GM21515 (cell line): ENCODE data around the gene RCBTB1.
"Not testable (repeated sequence)": the region's sequence is repeated elsewhere in the genome, so short reads cannot be mapped to it uniquely, and the experiment has no call there.

Experiments
- ATAC-seq: cut with Tn5 transposase; IDR thresholded peaks from one replicate; pipeline ENCODE4 v1.9.1; 2021; ENCODE audit not compliant: unreplicated experiment

The RCBTB1 gene

DNA sequence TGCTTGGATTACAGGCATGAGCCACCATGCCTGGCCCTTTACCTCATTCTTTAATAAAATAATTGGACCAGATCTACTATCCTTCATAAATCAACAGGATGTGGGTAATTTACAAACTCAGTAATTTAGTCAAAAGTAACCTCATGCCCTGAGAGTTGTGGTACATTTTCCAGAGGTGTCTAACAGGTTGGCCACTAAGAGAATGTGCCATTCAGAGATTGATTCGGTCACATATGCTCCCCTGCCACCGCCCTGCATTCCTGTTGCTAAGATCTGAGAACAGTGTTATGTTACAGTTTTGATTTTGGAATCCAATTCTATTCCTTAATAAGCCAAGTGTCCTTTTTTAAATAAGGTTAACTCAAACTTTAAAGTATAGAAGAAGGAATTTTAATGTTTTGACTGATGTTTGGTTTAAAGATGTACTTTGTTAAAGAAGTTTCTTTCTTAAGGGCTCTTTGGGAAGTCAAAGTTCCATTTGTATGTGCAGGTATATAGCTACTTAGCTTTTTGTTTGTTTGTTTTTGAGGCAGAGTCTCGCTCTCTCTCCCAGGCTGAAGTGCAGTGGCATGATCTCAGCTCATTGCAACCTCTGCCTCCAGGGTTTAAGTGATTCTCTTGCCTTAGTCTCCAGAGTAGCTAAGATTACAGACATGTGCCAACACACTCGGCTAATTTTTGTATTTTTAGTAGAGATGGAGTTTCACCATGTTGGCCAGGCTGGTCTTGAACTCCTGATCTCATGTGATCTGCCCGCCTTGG lies 60.4 kb downstream of the RCBTB1 start:
- ATAC-seq, result no peak

DNA sequence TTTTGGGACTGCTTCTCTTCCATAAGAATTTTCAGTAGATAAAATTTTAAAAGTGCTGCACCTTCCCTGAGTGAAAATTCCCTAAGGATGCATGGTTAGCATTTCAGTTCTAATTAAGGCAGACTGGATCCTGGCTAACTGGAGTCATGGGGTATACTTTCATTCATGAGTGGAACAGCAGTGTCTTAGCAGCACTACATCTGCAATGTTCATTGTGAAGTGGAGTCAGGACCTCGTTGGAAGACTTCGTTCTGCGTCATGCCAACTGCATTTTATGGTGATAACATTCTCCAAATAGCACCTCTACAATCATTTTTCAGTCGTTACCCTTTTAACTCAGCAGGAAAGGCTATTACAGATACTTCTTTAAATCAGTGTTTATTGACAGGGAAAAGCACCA lies 64.1 kb downstream of the RCBTB1 start:
- ATAC-seq, result no peak

DNA sequence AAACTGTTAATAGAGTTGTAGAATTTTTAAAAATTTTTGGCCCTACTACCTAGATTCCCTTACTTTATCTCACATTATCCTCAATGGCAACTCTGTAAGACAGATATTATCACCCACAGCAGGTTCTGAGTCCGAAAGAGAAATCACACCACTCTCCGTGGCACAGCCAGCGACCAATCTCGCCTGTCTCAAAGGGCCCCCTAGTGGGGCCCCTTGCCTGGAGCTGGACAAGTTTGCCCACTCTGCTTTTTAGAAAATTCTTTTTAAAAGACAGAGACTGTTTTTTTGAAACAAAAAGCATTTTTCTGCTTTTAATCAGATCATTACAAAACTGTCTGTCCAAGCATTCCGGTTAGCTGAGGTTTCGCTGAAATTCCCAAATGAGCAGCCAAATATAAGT lies 67.9 kb downstream of the RCBTB1 start:
- ATAC-seq, result no peak

DNA sequence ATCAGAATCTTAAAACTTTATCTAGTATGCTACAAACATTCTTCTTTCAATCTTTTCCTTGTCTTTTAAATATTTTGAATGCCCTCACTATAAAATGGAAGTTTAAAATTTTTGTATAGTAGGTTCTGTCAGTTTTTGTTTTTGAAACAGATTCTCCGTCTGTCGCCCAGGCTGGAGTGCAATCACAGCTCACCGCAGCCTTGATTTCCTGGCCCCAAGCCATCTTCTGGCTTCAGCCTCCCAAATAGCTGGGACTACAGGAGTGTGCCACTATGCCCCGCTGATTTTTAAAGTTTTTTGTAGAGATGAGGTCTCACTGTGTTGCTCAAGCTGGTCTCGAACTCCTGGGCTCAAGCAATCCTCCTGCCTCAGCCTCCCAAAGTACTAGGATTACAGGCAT lies 68.9 kb downstream of the RCBTB1 start:
- no peak for ATAC-seq

DNA sequence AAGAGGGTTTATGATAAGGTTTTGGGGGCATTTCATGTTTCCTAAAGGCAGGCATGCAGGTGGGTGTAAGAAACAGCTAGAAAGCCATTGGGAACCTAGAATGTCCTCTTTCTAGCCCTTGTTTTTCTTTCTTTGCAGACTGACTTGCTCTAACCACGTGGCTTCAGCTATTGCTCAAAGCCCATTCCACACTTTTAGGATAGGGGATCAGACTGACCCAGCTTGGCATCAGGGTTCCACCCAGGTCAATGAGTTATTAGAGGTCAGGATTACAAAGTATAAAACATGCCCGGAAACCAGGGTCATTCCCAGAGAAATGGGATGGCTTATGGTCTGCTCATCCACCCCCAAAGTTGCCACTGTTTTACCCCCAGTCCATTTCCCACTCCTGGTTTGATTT lies 72.8 kb downstream of the RCBTB1 start:
- no peak for ATAC-seq

DNA sequence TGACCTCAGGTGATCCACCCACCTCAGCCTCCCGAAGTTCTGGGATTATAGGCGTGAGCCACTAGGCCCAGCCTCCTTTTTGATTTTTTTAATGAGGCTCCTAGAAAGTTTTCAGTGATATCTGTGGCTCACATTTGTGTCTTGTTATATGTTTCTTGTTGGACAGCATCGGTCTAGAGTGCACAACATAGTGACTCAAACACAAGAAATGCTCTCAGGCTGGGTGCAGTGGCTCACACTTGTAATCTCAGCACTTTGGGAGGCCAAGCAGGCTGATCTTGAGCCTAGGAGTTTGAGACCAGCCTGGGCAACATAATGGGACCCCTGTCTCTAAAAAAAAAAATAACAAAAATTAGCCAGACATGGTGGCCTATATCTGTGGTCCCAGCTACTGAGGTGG lies 81.4 kb downstream of the RCBTB1 start:
- no peak for ATAC-seq

DNA sequence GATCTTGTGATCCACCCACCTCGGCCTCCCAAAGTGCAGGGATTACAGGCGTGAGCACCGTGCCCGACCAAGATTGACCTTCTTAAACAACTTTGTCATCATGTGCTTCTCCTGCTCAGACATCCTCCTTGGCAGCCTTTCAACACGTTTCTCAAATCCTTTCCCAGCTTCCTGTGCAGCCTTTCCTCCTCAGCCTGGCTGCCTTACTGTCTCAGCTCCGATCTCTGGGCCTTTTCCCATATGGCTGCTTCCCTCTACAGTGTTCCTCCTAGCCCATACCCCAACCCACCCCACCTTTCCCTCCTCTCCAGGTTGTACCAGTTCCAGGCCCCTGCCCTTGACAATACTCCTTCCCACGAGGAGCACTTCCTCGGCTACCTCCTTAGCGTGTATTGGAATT lies 82.4 kb downstream of the RCBTB1 start:
- ATAC-seq, result no peak

DNA sequence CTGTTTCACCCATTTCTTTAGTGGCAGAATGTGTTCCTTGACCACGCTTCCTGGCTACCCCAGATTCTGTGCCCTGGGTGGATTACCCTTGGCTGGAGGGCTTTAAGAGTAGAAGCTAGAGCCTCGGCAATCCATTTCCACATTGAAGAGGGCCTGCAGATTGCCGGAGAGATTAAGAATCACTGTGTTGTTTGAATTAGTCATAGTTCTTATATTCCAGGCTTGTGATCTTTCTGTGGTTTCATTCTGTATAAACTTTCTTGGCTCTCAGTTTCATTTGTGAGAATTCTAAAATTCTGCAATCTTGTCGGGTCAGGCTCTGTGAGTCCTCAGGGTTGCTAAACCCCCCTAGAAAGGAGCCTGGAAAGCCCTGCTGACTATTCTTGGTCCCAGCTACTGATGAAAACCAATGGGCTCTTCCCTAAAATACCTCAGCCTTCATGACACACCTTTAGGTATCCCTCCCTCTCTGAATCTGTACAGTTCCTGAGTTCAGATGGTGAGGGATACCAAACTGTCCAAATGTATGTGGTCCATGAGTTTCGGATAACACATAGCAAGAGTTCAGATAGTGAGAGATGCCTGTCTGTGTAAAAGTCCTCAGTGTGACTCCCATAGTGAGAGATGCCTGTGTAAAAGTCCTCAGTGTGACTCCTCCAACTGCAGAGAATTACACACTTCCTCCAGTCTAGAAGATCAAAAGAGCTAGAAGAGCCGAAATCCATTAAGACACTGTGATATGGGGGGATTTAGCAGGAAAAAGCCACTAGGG lies 85.3 kb downstream of the RCBTB1 start:
- ATAC-seq, result no peak

DNA sequence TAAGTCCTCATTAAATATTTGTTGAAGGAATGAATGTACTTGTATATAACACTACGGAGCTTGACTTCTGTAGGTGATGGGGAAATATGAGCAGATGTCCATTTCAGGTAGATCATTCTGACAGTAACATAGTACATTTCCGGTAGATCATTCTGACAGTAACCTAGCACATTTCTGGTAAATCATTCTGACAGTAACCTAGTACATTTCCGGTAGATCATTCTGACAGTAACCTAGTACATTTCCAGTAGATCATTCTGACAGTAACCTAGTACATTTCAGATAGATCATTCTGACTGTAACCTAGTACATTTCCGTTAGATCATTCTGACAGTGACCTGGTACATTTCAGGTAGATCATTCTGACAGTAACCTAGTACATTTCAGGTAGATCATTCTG lies 87.2 kb downstream of the RCBTB1 start:
- no peak for ATAC-seq

DNA sequence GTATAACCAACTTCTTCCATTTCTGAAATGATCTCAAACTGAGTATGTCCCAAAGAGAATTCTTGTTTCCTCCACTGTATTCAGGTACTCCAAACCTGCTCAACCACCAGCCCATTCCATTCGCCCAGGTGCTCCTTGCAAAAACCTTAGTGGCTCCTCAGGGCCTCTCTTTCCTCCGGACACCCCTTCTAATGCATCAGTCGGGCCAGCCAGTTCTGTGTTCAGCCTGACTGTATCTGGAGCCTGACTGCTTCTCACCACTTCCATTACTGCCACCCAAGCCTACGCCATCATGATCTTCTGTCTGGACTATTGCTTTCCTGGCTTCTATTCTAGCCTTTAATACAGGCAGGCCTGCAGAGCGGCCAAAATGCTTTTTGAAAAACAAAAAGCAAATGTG lies 88.1 kb downstream of the RCBTB1 start:
- no peak for ATAC-seq

DNA sequence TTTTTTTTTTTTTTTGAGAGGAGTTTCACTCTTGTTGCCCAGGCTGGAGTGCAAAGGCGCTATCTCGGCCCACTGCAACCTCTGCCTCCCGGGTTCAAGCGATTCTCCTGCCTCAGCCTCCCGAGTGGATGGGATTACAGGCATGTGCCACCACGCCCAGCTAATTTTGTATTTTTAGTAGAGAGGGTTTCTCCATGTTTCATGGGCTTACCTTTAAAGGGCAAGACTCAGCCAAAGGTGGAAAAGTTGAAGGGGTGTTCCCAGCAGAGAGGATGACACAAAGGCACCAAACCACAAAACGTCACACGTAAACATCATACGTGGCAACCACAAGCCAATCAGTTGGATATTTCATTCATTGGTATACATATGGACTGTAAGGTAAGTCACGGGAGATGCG lies 88.5 kb downstream of the RCBTB1 start:
- ATAC-seq, result not testable (repeated sequence)

DNA sequence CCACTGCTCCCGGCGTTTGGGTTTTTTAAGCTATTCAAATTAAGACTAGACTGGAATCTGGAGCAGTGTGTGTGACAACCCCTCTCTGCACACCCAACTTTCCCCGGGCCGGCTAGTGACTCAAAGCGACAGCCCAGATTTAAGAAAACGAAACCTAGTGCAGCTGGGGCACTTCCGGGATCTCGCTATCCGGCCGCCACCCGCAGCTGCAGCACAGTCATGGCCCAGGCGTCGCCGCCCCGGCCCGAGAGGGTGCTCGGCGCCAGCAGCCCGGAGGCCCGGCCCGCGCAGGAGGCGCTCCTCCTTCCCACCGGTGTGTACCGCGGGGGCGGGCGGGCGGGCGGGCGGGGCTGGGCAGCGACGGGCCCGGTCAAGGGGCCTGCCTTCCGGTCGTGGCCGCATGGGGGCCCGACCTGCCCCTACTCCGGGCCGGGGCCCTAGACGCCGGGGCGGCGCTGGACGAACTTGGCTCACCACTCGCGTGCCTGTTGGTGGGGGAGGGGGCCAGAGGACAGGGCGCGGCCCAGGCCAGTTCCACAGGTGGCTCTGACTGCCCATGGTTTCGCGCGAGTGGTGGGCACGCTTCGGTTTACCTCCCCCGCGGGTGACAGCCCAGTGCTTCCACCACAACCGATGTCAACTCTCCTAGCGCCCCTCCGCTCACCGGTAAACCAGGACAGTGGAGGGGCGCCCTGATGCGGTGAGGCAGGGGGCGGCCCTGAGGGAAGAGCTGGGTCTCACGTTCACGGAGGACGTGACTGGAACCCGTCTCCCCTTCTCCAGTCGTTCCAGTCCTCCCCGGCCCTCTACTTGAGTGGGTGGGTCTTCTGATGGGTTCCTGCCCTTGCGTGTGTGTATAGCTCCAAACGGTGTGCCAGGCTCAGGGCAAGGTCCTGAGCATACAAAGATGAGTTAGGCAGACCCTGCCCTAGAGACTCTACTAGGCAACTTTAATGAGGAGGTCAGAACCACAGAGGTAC lies 89.3 kb downstream of the RCBTB1 start, which contains the start of gene PHF11:
Gene PHF11 (plus strand): TSS at position 171 of the 980 bp plus-strand sequence. CDS start 49 bp downstream, at position 220.
- ATAC-seq, result peak; percentile 80

DNA sequence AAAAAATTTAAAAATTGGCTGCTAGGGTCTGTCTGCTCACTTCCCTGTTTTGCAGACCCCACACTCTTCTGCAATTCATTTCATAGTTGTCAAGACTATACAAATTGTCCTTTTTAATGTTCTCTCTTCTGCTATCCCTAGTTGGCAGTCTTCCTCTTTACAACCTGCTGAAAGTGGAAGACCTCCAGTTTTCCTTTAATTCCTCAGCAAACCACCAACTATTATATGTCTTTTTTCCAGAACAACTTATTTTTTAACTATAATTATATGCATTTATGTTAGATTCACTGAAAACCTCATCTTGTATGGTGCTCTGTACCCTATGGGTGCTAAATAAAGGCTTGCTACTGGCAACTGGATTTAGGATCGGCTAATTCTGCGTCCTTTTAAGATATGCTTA lies 90.7 kb downstream of the RCBTB1 start:
- no peak for ATAC-seq

DNA sequence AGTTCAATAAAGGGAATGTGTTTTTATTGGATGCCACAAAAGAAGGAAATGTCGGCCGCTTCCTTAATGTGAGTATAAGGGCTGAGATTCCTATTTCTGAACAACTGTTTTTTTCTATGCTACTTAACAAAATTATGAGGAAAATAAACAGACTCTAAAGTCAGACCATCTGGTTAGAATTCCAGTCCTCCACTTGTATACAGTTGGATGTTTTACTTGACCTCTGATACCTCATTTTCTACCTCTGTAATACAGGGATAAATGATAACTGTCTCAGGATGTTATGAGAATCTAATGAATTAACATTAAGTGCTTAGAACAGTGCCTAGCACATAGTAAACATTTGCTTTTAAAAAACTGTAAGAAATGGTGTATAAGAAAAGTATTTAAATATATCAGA lies 96.8 kb downstream of the RCBTB1 start:
- ATAC-seq, result no peak
